Ramos (cell line): ENCODE data around the gene SLC4A1AP.

Source experiments
- in situ Hi-C: fragments of 300-500 bp; cut with MboI; formaldehyde crosslinking; loops from one replicate; pipeline ENCODE4 v1.14.3; 2022; ENCODE audit warnings: low sequenced_read_pairs; ENCODE audit not compliant: unreplicated experiment

SLC4A1AP gene

GRCh38 chr2:27716301-27717069 is 52.8 kb downstream of the SLC4A1AP start:
- in situ Hi-C loops = no loop called here

GRCh38 chr2:27717070-27717795 is 53.5 kb downstream of the SLC4A1AP start:
- in situ Hi-C loops = no loop called here

DNA sequence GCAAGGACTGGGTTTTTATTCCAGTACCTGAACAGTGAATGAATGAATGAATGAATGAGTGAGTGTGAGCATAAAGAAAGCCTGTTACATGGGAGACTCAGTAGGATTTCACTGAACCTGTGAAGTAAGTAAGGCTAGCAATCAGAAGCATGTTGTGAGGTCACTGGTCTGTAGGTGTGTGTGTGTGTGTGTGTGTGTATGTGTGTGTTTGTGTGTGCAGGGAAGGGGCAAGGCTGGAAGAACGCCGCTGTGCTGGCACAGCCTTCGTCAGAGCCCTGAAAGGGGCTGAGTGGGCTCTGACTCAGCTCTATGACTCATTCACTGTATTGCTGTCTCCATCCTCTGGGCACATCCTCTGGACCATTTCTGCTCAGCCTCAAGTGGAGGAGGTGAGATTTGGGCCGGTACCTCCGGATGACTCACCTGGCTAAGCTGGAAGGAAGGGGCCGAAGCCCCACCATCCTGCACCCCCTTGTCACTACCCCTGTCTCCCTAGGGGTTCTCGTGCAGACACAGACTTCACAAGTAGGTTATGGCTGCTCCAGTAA is 56.4 kb downstream of the SLC4A1AP start:
- in situ Hi-C loops = no loop called here

GRCh38 chr2:27721335-27721734 is 57.6 kb downstream of the SLC4A1AP start:
- in situ Hi-C loops = no loop called here

GRCh38 chr2:27721884-27722485 is 58.3 kb downstream of the SLC4A1AP start:
- in situ Hi-C loops = no loop called here

DNA sequence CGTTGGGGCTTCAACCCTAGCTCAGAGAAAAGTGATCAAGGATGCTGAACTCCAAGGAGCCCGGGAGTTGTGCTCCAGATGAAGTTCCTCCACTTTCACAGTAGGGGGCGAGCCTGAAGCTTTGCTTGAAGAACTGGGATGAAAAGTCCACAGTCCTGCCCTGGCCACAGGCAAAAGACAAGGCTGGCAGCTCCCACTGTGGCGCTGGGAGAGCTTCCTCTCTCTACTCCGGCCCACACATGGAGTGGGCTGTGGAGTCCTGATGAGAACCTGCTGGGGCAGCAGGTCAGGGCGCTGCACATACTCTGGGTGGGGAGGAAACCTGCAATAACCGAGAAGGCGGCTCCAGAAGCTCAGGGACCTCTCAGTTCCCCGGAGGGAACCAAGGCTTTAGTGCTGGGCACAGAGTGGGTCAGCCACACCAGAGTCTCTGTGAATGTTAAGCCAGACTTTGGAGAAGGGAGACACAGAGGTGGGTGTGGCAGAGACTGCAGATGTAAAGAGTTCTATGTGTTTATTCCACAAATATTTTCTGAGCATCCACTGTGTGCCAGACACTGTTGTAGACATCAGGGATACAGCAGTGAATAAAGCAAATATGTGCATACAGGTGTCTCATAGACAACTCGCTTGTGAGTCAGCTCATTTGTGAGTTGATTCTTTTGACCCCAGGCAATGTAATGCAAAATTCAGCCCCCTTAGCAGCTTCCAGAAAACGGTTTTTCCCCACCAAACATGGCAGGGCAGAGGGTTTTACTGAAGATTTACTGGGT is 59.9 kb downstream of the SLC4A1AP start:
- in situ Hi-C loops = no loop called here

GRCh38 chr2:27724191-27724590 is 60.5 kb downstream of the SLC4A1AP start:
- in situ Hi-C loops = no loop called here

DNA sequence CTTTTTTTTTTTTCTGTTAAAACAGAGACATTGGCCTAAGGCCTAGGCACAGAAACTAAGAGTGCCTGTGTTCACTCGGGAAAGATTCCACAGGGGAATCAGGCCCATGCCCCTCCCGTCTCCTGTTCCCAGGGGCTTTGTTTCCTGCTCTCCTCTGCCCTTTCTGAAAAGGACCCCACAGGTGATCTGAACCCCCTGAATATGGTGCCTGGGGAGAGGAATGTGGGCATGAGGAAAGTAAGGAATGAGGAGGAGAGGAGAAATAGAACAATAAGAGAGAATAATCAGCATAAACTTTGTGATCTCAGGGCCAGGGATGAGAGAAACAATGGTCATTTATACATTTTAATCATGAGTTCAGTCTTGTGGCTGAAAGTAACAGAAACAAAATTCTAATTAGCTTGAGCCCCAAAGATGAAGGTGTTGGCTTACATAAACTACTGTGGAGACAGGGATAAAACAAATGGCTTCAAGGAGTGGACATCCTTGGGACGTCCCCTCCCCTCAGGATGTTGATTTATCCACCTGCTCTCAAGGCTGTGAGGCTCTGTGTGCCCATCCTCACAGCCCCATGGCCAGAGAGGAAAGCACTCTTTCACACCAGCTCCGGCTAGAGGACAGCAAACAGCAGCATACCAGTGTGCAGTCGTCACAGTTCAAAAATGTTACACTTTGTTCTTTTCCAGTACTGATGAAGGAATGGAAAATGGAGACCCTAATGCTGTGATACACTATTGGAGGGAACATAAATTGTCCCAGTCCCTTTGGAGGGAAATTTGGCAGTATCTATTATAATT is 61.4 kb downstream of the SLC4A1AP start:
- in situ Hi-C loops = no loop called here

DNA sequence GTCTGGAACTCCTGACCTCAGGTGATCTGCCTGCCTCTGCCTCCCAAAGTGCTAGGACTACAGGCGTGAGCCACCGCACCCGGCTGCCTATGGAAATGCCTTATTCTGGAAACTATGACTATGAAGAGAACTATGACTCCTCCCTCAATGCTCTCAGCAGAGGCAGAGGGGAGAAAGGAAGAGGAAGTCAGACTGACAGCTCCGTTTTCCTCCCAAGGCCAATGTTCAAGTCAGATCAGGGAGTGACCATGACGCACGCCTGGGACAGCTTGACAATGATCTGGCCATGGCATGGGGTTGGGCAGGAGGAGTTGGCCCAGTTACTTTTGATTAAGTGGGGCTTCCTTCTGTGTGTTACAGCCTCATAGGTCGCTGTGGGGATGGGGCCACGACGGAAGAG is 63.6 kb downstream of the SLC4A1AP start:
- in situ Hi-C loops = no loop called here

DNA sequence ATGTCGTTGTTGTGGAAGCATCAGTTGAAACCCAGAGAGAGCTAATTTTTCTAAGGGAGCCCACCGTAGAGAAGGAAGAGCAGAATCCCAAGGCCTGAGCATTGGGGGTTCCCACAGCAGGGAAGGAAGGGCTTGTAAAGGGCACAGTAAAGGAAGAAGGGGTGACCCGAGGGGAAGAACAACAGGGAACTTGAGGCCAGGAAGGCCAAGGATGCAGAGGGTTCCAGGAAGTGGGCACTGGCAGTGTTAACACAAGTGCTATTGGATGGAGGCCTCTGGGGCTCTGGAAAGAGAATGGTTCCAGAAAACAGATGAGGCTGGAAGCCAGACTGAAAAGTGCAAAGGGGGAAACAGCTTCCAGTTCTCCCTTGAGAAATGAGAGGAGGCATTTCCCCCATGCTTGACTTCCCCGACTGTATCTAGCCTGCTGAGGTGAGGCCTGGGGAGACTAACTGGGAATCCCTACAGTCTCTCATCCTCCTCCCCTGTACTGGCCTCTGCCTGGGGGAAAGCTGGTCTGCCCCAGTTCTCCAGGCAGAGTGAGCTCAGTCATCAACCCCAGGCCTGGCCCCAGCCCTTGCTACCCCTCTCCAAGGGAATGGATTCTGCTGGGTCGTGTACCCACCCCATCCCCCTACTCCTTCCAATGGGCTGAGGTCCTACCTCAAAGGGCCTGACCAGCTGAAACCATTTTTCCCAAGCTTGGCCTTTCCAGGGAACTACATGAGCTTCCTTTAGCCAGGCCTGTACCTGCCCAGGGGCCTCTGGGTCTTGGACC is 64.6 kb downstream of the SLC4A1AP start:
- in situ Hi-C loops = no loop called here

GRCh38 chr2:27729198-27729597 is 65.5 kb downstream of the SLC4A1AP start:
- in situ Hi-C loops = no loop called here

GRCh38 chr2:27729614-27730013 is 65.9 kb downstream of the SLC4A1AP start:
- in situ Hi-C loops = no loop called here

- in situ Hi-C loops = no loop called here
These were observed 66.6 kb downstream of the SLC4A1AP start for GRCh38 chr2:27730261-27730662.

DNA sequence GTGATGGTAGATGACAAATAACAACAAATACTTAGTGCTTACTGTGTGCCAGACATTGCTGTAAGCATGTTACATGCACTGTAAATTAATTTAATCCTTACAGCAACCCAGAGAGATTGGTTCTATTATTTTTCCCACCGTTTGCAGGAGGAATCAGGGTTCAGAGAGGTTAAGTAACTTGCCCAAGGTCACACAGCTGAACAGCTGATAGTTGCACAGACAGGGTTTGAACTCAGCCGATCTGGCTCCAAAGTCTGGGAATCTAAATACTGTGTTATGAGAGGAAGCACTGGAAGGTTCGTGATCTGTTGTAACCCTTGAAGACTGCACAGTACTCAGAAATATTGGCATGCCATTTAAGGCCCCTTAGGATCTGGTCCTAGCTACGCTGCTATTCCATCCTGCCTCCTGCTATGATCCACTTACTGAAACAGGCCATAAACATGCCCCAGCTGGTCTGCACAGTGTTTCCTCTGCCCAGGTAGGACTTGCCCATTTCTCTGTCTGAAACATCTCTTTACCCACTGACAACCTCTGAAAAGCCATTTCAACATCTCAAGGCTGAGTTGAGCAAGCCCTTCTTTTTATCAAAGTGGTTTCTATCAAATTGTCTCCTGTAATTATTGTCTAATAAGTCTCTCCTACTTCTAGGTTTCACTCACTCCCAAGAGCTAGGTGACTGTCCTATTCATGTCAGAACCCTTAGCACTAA is 67.4 kb downstream of the SLC4A1AP start:
- in situ Hi-C loops = no loop called here

DNA sequence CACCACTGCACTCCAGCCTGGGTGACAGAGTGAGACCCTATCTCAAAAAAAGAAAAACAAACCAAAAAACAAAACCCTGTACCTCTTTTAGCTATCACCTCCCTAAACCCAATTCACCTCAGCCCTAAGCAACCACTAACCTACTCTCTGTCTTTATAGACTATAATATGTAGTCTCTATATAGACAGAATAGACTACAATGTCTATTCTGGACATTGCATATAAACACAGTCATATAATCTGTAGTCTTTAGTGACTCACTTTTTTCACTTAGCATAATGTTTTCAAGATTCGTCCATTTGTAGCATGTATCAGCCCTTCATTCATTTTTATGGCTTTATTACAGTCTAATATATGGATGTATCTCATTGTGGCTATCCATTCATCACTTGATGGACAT is 70.6 kb downstream of the SLC4A1AP start:
- in situ Hi-C loops = no loop called here

DNA sequence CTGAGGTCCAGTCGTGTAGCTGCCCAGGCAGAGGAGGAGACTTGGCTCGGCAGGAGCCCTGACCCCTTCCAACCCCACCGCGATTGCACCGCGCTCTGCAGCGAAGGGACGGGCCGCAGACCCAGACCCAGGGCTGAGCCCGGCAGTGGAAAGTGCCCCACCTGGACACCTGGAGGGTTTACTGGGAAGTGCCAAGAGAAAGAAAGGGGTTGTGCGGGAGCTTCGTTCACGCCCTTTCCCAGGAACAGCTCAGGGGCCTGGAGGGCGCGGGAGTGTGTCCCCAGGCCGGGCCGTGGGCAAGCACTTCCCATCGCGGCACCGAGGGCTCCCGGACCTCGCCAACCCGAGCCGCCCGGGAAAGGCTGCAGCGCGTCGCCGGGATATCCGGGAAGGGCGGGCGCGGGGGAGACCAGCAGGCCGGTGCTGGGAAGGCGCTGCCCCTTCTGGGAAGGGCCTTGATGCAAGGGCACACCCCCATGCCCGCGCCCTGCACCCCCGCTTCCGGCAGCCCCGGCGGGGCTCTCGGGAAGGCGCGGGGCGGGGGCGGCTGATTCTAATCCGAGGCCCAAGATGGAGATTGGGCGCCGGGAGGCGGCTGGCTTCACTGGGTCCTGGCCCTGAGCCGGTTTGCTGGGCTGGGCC is 71.7 kb downstream of the SLC4A1AP start:
- in situ Hi-C loops = no loop called here

DNA sequence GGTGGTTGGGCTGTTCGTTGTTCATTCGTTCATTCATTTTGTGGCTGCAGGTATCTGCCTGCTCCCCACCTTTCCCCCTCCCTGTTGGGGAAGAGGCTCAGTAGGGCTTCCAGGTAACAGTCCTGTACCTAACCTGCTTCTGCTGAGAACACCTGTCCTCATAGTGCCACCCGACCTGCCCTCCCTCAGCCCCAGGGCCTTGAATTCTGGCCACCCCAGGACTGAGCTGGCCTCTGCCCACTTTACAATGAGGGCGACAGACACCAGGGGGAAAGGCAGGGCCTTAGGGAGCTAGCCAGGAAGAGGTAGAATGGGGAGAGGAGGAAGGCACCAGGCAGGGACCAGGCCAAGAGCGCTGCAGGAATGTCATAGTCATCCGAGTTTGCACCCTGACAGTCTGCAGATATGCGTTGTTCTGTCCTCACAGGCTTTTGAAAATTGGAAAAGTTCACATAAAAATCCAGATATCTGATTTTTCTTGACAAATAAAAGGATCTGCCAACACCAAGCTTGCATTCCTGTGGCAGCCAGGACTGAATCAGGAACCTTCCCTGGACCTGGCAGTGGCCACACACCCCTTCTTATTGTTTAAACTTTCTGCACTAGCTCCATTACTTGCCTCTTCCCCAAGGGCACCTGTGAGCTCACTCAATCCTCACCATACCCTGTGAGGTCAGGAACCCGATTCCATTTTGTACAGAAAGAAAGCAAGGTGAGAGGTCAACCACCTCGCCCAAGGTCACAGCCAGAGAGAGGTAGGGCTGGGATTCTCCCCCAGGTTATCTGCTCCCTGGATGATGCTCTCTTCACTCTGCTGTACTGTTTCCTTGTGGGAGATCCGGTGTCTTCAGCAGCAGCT is 72.6 kb downstream of the SLC4A1AP start:
- in situ Hi-C loops = no loop called here
